Endodermal cell (in vitro differentiated cells): Measurements from ENCODE around the gene C1QTNF8. TPM values are rescaled to one million over a fixed set of nuclear protein-coding genes. Genes with fewer than 3 reads are reported as not detected.

Source experiments
- DNase-seq: peaks from one replicate; pipeline ENCODE4 v3.0.0-alpha.2; 2017
- H3K27ac ChIP-seq: 2 replicates; pipeline ENCODE4 v1.5.1; 2013; ENCODE audit warnings: mild to moderate bottlenecking, low read depth, low read length, moderate library complexity
- H3K27me3 ChIP-seq: 2 replicates; pipeline ENCODE4 v1.6.1; 2013; ENCODE audit warnings: mild to moderate bottlenecking, low read length, moderate library complexity; ENCODE audit not compliant: insufficient read depth, control insufficient read depth, poor library complexity, severe bottlenecking
- H3K36me3 ChIP-seq: 2 replicates; pipeline ENCODE4 v1.7.0; 2013; ENCODE audit warnings: mild to moderate bottlenecking, low read length, moderate library complexity; ENCODE audit not compliant: control insufficient read depth, insufficient read depth
- H3K4me1 ChIP-seq: one replicate; pipeline ENCODE4 v1.7.0; 2013; ENCODE audit warnings: low read length; ENCODE audit not compliant: control insufficient read depth, insufficient read depth
- H3K4me3 ChIP-seq: 2 replicates; pipeline ENCODE4 v1.5.1; 2013; ENCODE audit warnings: mild to moderate bottlenecking, low read length, moderate library complexity
- H3K9ac ChIP-seq: 2 replicates; pipeline ENCODE4 v1.6.1; 2013; ENCODE audit warnings: mild to moderate bottlenecking, low read length, moderate library complexity; ENCODE audit not compliant: poor library complexity, severe bottlenecking; ENCODE audit errors: extremely low read depth
- H3K9me3 ChIP-seq: 2 replicates; pipeline ENCODE4 v1.6.1; 2013; ENCODE audit warnings: mild to moderate bottlenecking, low read length, moderate library complexity; ENCODE audit not compliant: control insufficient read depth
- H3K27ac Mint-ChIP-seq: 2 replicates; pipeline ENCODE4 v1.8.0; 2020; ENCODE audit warnings: mixed read lengths
- H3K27me3 Mint-ChIP-seq: 2 replicates; pipeline ENCODE4 v1.8.0; 2021; ENCODE audit warnings: mild to moderate bottlenecking, mixed read lengths; ENCODE audit not compliant: insufficient read depth
- H3K36me3 Mint-ChIP-seq: 2 replicates; pipeline ENCODE4 v1.8.0; 2020; ENCODE audit warnings: low read depth, mixed read lengths
- H3K4me1 Mint-ChIP-seq: 2 replicates; pipeline ENCODE4 v1.8.0; 2020; ENCODE audit warnings: mixed read lengths
- H3K4me3 Mint-ChIP-seq: 2 replicates; pipeline ENCODE4 v1.8.0; 2020; ENCODE audit warnings: mild to moderate bottlenecking, moderate library complexity, mixed read lengths
- H3K9me3 Mint-ChIP-seq: 2 replicates; pipeline ENCODE4 v1.8.0; 2020; ENCODE audit warnings: mild to moderate bottlenecking, mixed read lengths
- CTCF ChIP-seq: fragments of 200-600 bp; sonication (generic); conservative IDR thresholded peaks from 2 replicates; pipeline ENCODE4 v1.5.0; 2021; ENCODE audit warnings: antibody characterized with exemption, mild to moderate bottlenecking
- WGBS, 2 experiments: methylation state at CpG; one replicate each; pipeline versions ENCODE4 v1.1.5 to v1.1.7; 2013; ENCODE audit warnings: missing lambda C conversion rate in 2 of 2, mixed read lengths in 1 of 2; ENCODE audit not compliant: insufficient coverage in 1 of 2, insufficient read length in 1 of 2; 5-methylcytosine and 5-hydroxymethylcytosine counted together
- total RNA-seq, 2 donors: library from RNA; stranded (reverse); fragmentation: NEBNext Ultra II Directional in 1 of 2; extraction: Animal tissue kit (Norgen Biotek cat#: 25700) in 1 of 2; gene quantifications; 2 replicates in 1 of 2; 3 replicates in 1 of 2; pipeline ENCODE4 v1.2.1, GENCODE V29; 2021

C1QTNF8 gene
- total RNA-seq, 2 donors from 2014 or later, result 0.15 to 0.20 TPM

DNA sequence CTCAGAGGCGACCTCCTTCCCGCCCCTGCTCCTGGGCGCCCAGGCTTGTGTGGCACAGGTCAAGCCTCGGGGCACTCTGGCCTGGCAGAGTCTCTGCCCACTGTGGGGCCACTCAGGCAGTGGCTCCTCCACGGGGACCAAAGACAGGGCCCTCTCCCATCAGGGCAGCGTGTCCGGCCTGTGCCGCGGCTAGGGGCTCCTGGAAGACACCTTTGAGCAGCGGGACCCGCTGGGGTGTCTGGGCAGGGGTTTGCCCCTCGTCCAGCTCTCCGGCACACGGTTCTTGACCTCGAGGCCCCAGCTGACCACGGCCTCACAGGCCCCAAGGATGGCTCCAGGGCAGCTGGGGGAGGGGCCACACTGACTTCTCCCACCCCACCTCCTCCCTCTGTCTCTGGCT, 48.2 kb downstream of the C1QTNF8 start:
- no peak for DNase-seq
- Mint-ChIP-seq H3K36me3 (no peaks in the 10 kb centered on the region), H3K4me3 (no peak overlapping the region), H3K27me3 (no peaks in the 10 kb centered on the region), H3K27ac (no peak overlapping the region), H3K4me1 (no peaks in the 10 kb centered on the region), H3K9me3 (no peaks in the 10 kb centered on the region)
- no peaks in the 10 kb centered on the region for H3K27me3 ChIP-seq
- WGBS, 2 experiments, result 96 to 98% methylated on average over 13 to 16 of the region's 16 CpGs
- H3K4me1 ChIP-seq, result no peaks in the 10 kb centered on the region
- TF ChIP-seq CTCF, result no peak
- no peak overlapping the region for H3K4me3 ChIP-seq
- no peaks in the 10 kb centered on the region for H3K36me3 ChIP-seq
- H3K9ac ChIP-seq, result no peak overlapping the region
- H3K27ac ChIP-seq, result no peak overlapping the region
- H3K9me3 ChIP-seq, result no peaks in the 10 kb centered on the region

DNA sequence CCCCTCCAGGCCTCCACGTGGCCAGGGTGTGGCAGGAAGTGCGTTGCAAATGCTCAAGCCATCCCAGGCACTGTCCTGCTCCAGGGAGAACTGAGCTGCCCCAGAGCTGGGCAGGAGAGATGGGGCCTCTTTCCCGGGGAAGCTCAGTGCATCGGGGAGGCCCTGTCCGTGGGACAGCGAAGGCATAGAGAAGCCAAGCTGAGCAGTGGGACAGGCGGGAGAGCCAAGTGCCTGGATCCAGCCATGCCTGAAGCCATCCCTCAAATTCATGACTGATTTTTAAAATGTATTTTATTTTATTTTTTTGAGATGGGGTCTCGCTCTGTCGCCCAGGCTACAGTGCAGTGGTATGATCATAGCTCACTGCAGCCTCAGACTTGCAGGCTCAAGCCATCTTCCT, 48.9 kb downstream of the C1QTNF8 start:
- WGBS, 2 experiments, result 94 to 95% methylated on average over 7 to 9 of the region's 9 CpGs
- no peak for TF ChIP-seq CTCF
- DNase-seq, result no peak

GRCh38 chr16:1045993-1046911, 49.8 kb downstream of the C1QTNF8 start:
- Mint-ChIP-seq H3K36me3 (no peaks in the 10 kb centered on the region), H3K27ac (no peak overlapping the region)
- WGBS, 2 experiments, result 93 to 94% methylated on average over 26 to 49 of the region's 49 CpGs

More for the DNA sequence above, 48.9 kb downstream of the C1QTNF8 start:
- Histone ChIP-seq H3K4me3 (no peak overlapping the region), H3K27me3 (no peaks in the 10 kb centered on the region), H3K9me3 (no peaks in the 10 kb centered on the region), H3K27ac (no peak overlapping the region), H3K9ac (no peak overlapping the region), H3K36me3 (no peaks in the 10 kb centered on the region), H3K4me1 (no peaks in the 10 kb centered on the region)
- no peak overlapping the region for H3K27ac Mint-ChIP-seq
- no peaks in the 10 kb centered on the region for H3K4me1 Mint-ChIP-seq
- no peaks in the 10 kb centered on the region for H3K27me3 Mint-ChIP-seq
- peaks cover 5% of the 10 kb centered on the region for H3K9me3 Mint-ChIP-seq
- H3K36me3 Mint-ChIP-seq, result no peaks in the 10 kb centered on the region
- H3K4me3 Mint-ChIP-seq, result no peak overlapping the region

More at GRCh38 chr16:1045993-1046911, 49.8 kb downstream of the C1QTNF8 start:
- TF ChIP-seq CTCF, result no peak
- no peaks in the 10 kb centered on the region for H3K4me1 Mint-ChIP-seq
- no peak overlapping the region for H3K4me3 Mint-ChIP-seq
- no peaks in the 10 kb centered on the region for H3K36me3 ChIP-seq
- H3K4me3 ChIP-seq, result no peak overlapping the region
- no peak for DNase-seq
- no peaks in the 10 kb centered on the region for H3K9me3 ChIP-seq
- no peak overlapping the region for H3K9ac ChIP-seq
- H3K27me3 Mint-ChIP-seq, result no peaks in the 10 kb centered on the region
- H3K4me1 ChIP-seq, result no peaks in the 10 kb centered on the region
- H3K27ac ChIP-seq, result no peak overlapping the region
- peaks cover 12% of the 10 kb centered on the region for H3K9me3 Mint-ChIP-seq
- no peaks in the 10 kb centered on the region for H3K27me3 ChIP-seq
